NCI-H82 (cell line): ENCODE results near the gene NSMCE4A.
"Not testable (repeated sequence)": the region's sequence is repeated elsewhere in the genome, so short reads cannot be mapped to it uniquely, and the experiment has no call there.

Source experiments
- DNase-seq: peaks from one replicate; lab custom pipeline; 2025; lab: John Stamatoyannopoulos, UW

Gene NSMCE4A

GRCh38 chr10:121988361-121989324, 13.6 kb upstream of the NSMCE4A start, which contains the start of gene TACC2:
TSS of gene TACC2 (plus strand) at chr10:121989163. CDS start at chr10:122021982, 32,819 bp downstream.
- DNase-seq = no peak

- DNase-seq = no peak
Observed at GRCh38 chr10:121984463-121984862, 9.4 kb upstream of the NSMCE4A start.

DNA sequence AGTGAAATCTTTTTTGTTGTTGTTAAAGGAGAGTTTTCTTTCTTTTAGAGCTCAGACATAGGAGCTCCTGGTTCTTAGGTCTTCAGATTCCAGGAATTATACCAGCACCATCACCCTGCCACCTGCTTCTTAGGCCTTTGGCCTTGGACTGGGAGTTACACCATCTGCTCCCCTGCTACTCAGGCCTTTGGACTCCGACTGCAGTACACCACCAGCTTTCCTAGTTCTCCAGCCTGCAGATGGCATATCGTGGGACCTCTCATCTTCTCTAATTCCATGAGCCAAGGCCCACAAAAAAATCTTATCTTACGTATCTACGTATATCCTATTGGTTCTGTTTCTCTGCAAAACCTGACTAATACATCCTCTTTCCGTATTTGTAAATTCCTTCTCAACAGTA, 8.8 kb upstream of the NSMCE4A start:
- DNase-seq = peak; percentile 43

DNA sequence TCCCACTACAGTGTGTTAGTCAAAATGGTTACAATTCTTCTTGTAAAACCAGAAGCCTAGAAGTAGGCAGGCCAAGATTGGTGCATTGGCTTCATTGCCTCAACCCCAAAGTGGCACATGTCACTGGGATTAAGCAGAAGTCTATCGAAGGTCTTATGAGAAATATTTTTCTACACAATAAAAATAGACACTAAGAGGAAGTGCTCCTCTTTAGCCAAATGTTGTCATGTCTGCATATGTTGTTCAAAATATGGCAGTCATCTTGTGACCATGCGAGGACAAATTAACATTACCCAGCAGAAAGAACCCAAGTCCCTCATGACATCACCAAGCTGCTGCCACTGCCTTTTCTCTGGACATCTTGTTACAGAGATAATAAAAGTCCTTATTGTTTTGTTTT, 6.3 kb upstream of the NSMCE4A start:
- no peak for DNase-seq

- DNase-seq = no peak
Observed at GRCh38 chr10:121978511-121978910, 3.5 kb upstream of the NSMCE4A start.

- no peak for DNase-seq
Observed at GRCh38 chr10:121976607-121977006, 1.6 kb upstream of the NSMCE4A start.

DNA sequence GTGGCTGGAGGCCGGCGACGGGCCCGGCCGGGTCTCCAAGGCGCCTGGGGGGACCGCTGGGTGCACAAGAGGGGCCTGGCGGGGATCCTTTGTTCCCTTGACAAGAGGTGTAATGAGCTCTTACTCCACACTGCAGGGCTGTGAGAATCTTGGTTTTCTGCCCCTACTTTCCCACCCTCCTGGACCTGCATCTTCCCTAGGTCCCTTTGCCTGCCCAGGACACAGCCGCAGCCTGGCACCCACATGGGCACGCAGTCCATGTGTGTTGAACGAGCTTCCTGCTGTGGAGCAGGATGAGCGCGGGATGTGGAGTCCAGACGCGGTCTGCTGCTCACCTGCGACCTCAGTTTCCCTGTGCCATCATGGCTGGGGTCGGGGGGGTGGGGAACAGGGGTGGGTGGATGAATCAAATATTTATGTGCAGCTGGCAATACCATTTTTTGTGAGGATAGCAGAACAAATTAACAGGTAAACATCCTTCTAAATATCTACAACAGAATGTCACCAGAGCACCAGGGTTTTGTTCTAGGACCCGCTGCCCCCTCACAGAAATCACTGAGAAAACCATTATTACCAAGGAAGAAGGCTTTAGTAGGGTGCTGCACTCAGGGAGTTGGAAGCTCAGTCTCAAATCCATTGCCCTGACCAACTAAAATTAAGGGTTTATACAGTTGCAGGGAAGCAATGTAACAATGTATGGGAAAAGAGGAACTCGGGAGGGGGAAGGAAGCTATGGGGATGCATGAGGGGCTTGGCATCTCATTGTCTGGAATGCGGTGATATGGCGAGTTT, 474 bp upstream of the NSMCE4A start:
- no peak for DNase-seq

DNA sequence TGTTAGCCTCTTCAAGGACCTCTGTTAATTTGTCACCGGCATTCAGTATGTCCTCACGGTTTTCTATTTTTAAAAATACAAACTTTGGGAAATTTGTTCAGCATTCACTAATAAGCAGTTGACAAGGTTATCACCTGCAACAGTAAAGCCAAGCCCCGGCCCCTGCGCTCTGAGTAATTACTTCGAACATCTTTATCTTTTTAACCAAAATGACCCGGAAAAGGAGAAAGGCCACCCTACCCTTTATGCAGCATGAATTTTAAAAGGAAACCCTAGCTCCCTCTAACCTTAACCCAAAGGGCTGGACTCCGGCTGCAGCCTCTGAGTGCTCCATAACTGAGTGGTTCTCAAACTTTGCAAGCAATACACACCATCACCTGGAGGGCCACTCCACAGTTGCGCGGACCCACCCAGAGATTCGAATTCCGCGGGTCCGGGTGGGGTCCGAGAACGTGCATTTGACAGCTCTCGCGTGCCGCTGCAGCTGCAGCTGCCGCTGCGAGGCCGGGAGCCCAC, 940 bp downstream of the NSMCE4A start:
- DNase-seq = no peak

GRCh38 chr10:121969086-121969485, 5.9 kb downstream of the NSMCE4A start:
- DNase-seq = not testable (repeated sequence)

GRCh38 chr10:121965996-121966395, 9.0 kb downstream of the NSMCE4A start:
- DNase-seq = no peak

- DNase-seq = no peak
Observed at GRCh38 chr10:121961456-121961855, 13.6 kb downstream of the NSMCE4A start.

- no peak for DNase-seq
Observed at GRCh38 chr10:121959671-121960070, 15.3 kb downstream of the NSMCE4A start.

- DNase-seq = no peak
Observed at GRCh38 chr10:121956111-121957061, 18.6 kb downstream of the NSMCE4A start.

DNA sequence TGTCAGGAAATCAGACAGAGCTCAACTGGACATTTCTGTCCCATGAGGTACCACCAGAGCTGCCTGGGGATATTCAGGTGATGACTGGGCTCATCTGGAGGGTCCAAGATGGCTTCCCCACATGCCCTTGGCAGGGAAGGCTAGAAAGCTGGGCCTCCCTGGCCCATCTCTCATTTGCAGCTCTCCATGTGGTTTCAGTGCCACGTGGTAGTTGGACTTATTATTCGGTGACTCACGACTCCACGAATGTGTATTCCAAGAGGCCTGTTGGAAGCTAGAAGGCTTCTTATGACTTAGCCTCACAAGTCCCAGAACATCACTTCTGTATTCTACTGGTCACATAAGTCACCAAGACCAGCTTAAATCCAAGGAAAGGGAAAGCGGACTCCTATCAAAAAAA, 22.8 kb downstream of the NSMCE4A start:
- DNase-seq = no peak

- DNase-seq = no peak
Observed at GRCh38 chr10:121949451-121949850, 25.6 kb downstream of the NSMCE4A start.

- no peak for DNase-seq
Observed at GRCh38 chr10:121949049-121949448, 26.0 kb downstream of the NSMCE4A start.

- DNase-seq = peak; percentile 35
Observed at GRCh38 chr10:121947343-121948330, 27.4 kb downstream of the NSMCE4A start.

GRCh38 chr10:121942749-121943416, 32.1 kb downstream of the NSMCE4A start:
- no peak for DNase-seq

- DNase-seq = no peak
Observed at GRCh38 chr10:121941532-121941931, 33.5 kb downstream of the NSMCE4A start.

DNA sequence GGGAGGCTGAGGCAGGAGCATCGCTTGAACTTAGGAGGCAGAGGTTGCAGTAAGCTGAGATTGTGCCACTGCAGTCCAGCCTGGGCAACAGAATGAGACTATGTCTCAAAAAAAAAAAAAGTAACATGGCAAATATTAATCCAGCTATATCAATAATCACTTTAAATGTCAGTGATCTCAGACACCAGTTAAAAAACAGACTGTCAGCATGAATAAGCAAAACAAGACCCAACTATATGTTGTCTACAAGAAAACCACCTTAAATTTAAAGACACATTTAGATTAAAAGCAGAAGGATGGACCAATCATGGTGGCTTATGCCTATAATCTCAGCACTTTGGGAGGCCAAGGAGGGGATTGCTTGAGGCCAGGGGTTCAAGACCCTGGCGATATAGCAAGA, 38.7 kb downstream of the NSMCE4A start:
- DNase-seq = no peak
